ENCODE measurements around the gene TMEM43.

The TMEM43 gene

DNA sequence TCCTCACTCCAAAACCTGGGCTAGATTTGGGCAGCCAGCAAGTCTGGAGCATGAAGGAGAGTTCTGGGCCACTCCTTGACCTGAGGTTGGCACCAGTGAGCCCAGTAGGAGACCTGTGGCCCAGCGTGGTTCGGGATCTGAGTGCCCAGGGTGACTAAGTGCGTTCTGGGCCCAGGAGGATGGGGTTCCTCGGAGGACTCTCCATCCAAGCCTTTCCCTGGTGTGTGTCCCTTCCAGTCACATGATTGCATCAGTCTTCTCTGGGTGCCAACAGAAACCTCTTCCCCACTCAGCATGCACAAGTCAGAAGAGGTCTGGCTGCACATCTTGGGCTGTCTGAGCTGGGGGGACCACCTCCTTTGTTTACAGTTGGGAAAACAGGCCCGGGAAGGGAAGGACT is 14.9 kb downstream of the TMEM43 start:
- H4K91ac ChIP-seq (ENCODE audit: low read length): no peak overlapping the region
- H3K4me3 ChIP-seq (ENCODE audit: insufficient read depth in 1 of 2, low read depth in 1 of 2, low read length in 2 of 2): no peak overlapping the region
- peaks cover 12% of the 10 kb centered on the region for H3K4me1 ChIP-seq (ENCODE audit: control insufficient read depth, insufficient read depth, low read depth, low read length)
- H3K9me3 ChIP-seq (ENCODE audit: control insufficient read depth, low read length): no peaks in the 10 kb centered on the region
- H3K9ac ChIP-seq (ENCODE audit: low read length): no peak overlapping the region
- H3K18ac ChIP-seq (ENCODE audit: low read depth in 1 of 2, low read length in 2 of 2): no peak overlapping the region
- no peak overlapping the region for H2BK120ac ChIP-seq (ENCODE audit: low read depth, low read length)
- no peak overlapping the region for H2AK5ac ChIP-seq (ENCODE audit: low read length, severe bottlenecking)
- no peak overlapping the region for H2BK15ac ChIP-seq (ENCODE audit: low read depth, poor library complexity, severe bottlenecking)
- no peak overlapping the region for H3K14ac ChIP-seq (ENCODE audit: low read length in 2 of 2)
- H3K36me3 ChIP-seq (ENCODE audit: control insufficient read depth in 1 of 2, insufficient read depth in 2 of 2, low read depth in 1 of 2, low read length in 2 of 2): peaks cover 67 to 78% of the 10 kb centered on the region in 2 experiments
- no peak overlapping the region for H3K4ac ChIP-seq (ENCODE audit: low read depth in 1 of 2, low read length in 2 of 2)
- H3K79me1 ChIP-seq (replicated peaks; ENCODE audit: low read length, poor library complexity, severe bottlenecking): peaks cover 21% of the 10 kb centered on the region
- DNase-seq: no peak
- H3K23ac ChIP-seq (ENCODE audit: low read length in 2 of 2): no peak overlapping the region
- H2AFZ ChIP-seq (ENCODE audit: low read depth, low read length): no peak overlapping the region
- H3K27ac ChIP-seq (ENCODE audit: low read length, poor library complexity, severe bottlenecking): no peak overlapping the region
- no peak overlapping the region for H3K4me2 ChIP-seq (ENCODE audit: low read length, poor library complexity, severe bottlenecking)
- no peaks in the 10 kb centered on the region for H3K27me3 ChIP-seq (ENCODE audit: control insufficient read depth in 1 of 2, insufficient read depth in 1 of 2, low read length in 2 of 2)
- 86% methylated on average over 5 of the region's 5 CpGs for WGBS
- H2BK12ac ChIP-seq (ENCODE audit: low read length in 2 of 2): no peak overlapping the region
- no peak overlapping the region for H2BK5ac ChIP-seq (ENCODE audit: low read depth, low read length, poor library complexity, severe bottlenecking)
- no peak overlapping the region for H4K8ac ChIP-seq (ENCODE audit: low read length)

DNA sequence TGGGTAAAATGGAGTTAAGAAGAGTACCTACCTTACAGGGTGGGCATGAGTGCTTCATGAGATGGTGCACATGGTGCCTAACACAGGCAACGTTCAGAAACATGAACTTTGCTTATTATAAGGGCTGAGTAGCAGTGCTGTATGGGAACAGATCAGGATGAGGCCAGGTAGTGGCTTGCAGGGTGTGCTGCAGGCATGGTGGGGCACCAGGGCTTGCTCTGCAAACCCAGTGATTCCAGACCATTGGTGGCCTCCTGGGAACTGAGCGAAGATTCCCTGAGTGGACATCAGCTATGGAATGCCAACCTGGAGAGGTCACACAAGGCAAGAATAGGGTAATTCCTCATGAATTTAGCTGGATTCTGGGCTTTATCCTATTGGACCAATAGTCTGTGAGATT is 15.8 kb downstream of the TMEM43 start:
- no peak overlapping the region for H3K9ac ChIP-seq (ENCODE audit: low read length)
- H4K8ac ChIP-seq (ENCODE audit: low read length): no peak overlapping the region
- H3K79me1 ChIP-seq (replicated peaks; ENCODE audit: low read length, poor library complexity, severe bottlenecking): peaks cover 17% of the 10 kb centered on the region
- 95% methylated on average over 2 of the region's 2 CpGs for WGBS
- no peak overlapping the region for H2BK15ac ChIP-seq (ENCODE audit: low read depth, poor library complexity, severe bottlenecking)
- no peak overlapping the region for H2BK120ac ChIP-seq (ENCODE audit: low read depth, low read length)
- no peak overlapping the region for H2AK5ac ChIP-seq (ENCODE audit: low read length, severe bottlenecking)
- no peak overlapping the region for H3K4ac ChIP-seq (ENCODE audit: low read depth in 1 of 2, low read length in 2 of 2)
- H3K27ac ChIP-seq (ENCODE audit: low read length, poor library complexity, severe bottlenecking): no peak overlapping the region
- no peaks in the 10 kb centered on the region for H3K27me3 ChIP-seq (ENCODE audit: control insufficient read depth in 1 of 2, insufficient read depth in 1 of 2, low read length in 2 of 2)
- no peak for DNase-seq
- H3K14ac ChIP-seq (ENCODE audit: low read length in 2 of 2): no peak overlapping the region
- no peak overlapping the region for H2AFZ ChIP-seq (ENCODE audit: low read depth, low read length)
- H3K36me3 ChIP-seq (ENCODE audit: control insufficient read depth in 1 of 2, insufficient read depth in 2 of 2, low read depth in 1 of 2, low read length in 2 of 2): peaks cover 63 to 75% of the 10 kb centered on the region in 2 experiments
- no peak overlapping the region for H4K91ac ChIP-seq (ENCODE audit: low read length)
- H2BK12ac ChIP-seq (ENCODE audit: low read length in 2 of 2): no peak overlapping the region
- H3K9me3 ChIP-seq (ENCODE audit: control insufficient read depth, low read length): no peaks in the 10 kb centered on the region
- H3K23ac ChIP-seq (ENCODE audit: low read length in 2 of 2): no peak overlapping the region
- no peak overlapping the region for H3K4me3 ChIP-seq (ENCODE audit: insufficient read depth in 1 of 2, low read depth in 1 of 2, low read length in 2 of 2)
- peaks cover 18% of the 10 kb centered on the region for H3K4me1 ChIP-seq (ENCODE audit: control insufficient read depth, insufficient read depth, low read depth, low read length)
- no peak overlapping the region for H3K4me2 ChIP-seq (ENCODE audit: low read length, poor library complexity, severe bottlenecking)
- H2BK5ac ChIP-seq (ENCODE audit: low read depth, low read length, poor library complexity, severe bottlenecking): no peak overlapping the region
- H3K18ac ChIP-seq (ENCODE audit: low read depth in 1 of 2, low read length in 2 of 2): no peak overlapping the region

DNA sequence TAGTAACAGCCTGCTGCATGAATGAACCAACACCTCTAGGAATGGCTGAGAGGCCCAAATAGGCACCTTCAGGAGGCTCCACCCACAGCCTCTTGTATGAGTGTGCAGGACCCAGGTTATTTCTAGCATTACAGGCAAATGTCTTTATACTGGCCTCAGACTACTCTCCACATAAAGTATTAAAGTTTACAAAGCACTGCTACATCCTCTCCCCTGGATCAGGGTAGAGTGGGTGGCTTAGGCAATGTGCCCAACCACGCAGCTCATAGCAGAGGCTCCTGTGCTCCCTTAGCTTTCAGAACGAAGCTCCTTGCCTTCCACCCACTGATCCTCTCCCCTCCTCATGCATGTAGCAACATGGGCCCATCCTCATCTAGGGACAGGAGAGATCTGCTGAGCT is 16.3 kb downstream of the TMEM43 start:
- WGBS: 92% methylated on average over 2 of the region's 2 CpGs
- Histone ChIP-seq H3K27ac (ENCODE audit: low read length, poor library complexity, severe bottlenecking) (no peak overlapping the region), H4K91ac (ENCODE audit: low read length) (no peak overlapping the region), H3K4me3 (ENCODE audit: insufficient read depth in 1 of 2, low read depth in 1 of 2, low read length in 2 of 2) (no peak overlapping the region), H2BK12ac (ENCODE audit: low read length in 2 of 2) (no peak overlapping the region), H3K4me2 (ENCODE audit: low read length, poor library complexity, severe bottlenecking) (no peak overlapping the region), H2BK120ac (ENCODE audit: low read depth, low read length) (no peak overlapping the region), H3K27me3 (ENCODE audit: control insufficient read depth in 1 of 2, insufficient read depth in 1 of 2, low read length in 2 of 2) (no peaks in the 10 kb centered on the region), H2AK5ac (ENCODE audit: low read length, severe bottlenecking) (no peak overlapping the region), H3K9me3 (ENCODE audit: control insufficient read depth, low read length) (no peaks in the 10 kb centered on the region), H3K18ac (ENCODE audit: low read depth in 1 of 2, low read length in 2 of 2) (no peak overlapping the region), H2AFZ (ENCODE audit: low read depth, low read length) (no peak overlapping the region), H3K14ac (ENCODE audit: low read length in 2 of 2) (no peak overlapping the region), H2BK15ac (ENCODE audit: low read depth, poor library complexity, severe bottlenecking) (no peak overlapping the region), H3K9ac (ENCODE audit: low read length) (no peak overlapping the region), H3K4me1 (ENCODE audit: control insufficient read depth, insufficient read depth, low read depth, low read length) (peaks cover 23% of the 10 kb centered on the region), H4K8ac (ENCODE audit: low read length) (no peak overlapping the region), H3K36me3 (ENCODE audit: control insufficient read depth in 1 of 2, insufficient read depth in 2 of 2, low read depth in 1 of 2, low read length in 2 of 2) (peaks cover 65 to 75% of the 10 kb centered on the region in 2 experiments), H3K4ac (ENCODE audit: low read depth in 1 of 2, low read length in 2 of 2) (no peak overlapping the region), H2BK5ac (ENCODE audit: low read depth, low read length, poor library complexity, severe bottlenecking) (no peak overlapping the region), H3K79me1 (replicated peaks; ENCODE audit: low read length, poor library complexity, severe bottlenecking) (peaks cover 17% of the 10 kb centered on the region), H3K23ac (ENCODE audit: low read length in 2 of 2) (no peak overlapping the region)
- DNase-seq: no peak

DNA sequence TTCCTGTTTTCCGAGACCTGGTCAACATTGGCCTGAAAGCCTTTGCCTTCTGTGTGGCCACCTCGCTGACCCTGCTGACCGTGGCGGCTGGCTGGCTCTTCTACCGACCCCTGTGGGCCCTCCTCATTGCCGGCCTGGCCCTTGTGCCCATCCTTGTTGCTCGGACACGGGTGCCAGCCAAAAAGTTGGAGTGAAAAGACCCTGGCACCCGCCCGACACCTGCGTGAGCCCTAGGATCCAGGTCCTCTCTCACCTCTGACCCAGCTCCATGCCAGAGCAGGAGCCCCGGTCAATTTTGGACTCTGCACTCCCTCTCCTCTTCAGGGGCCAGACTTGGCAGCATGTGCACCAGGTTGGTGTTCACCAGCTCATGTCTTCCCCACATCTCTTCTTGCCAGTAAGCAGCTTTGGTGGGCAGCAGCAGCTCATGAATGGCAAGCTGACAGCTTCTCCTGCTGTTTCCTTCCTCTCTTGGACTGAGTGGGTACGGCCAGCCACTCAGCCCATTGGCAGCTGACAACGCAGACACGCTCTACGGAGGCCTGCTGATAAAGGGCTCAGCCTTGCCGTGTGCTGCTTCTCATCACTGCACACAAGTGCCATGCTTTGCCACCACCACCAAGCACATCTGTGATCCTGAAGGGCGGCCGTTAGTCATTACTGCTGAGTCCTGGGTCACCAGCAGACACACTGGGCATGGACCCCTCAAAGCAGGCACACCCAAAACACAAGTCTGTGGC is 16.9 kb downstream of the TMEM43 start:
- Histone ChIP-seq H3K18ac (ENCODE audit: low read depth in 1 of 2, low read length in 2 of 2) (no peak overlapping the region), H3K27me3 (ENCODE audit: control insufficient read depth in 1 of 2, insufficient read depth in 1 of 2, low read length in 2 of 2) (no peaks in the 10 kb centered on the region), H3K79me1 (replicated peaks; ENCODE audit: low read length, poor library complexity, severe bottlenecking) (peaks cover 18% of the 10 kb centered on the region), H3K36me3 (ENCODE audit: control insufficient read depth in 1 of 2, insufficient read depth in 2 of 2, low read depth in 1 of 2, low read length in 2 of 2) (peaks cover 65 to 75% of the 10 kb centered on the region in 2 experiments), H2BK5ac (ENCODE audit: low read depth, low read length, poor library complexity, severe bottlenecking) (no peak overlapping the region), H3K23ac (ENCODE audit: low read length in 2 of 2) (no peak overlapping the region), H3K9me3 (ENCODE audit: control insufficient read depth, low read length) (no peaks in the 10 kb centered on the region), H2AFZ (ENCODE audit: low read depth, low read length) (no peak overlapping the region), H3K4me1 (ENCODE audit: control insufficient read depth, insufficient read depth, low read depth, low read length) (peaks cover 23% of the 10 kb centered on the region), H2AK5ac (ENCODE audit: low read length, severe bottlenecking) (no peak overlapping the region), H3K27ac (ENCODE audit: low read length, poor library complexity, severe bottlenecking) (no peak overlapping the region), H3K4ac (ENCODE audit: low read depth in 1 of 2, low read length in 2 of 2) (no peak overlapping the region), H4K8ac (ENCODE audit: low read length) (peak overlapping the region; percentile 10), H3K4me2 (ENCODE audit: low read length, poor library complexity, severe bottlenecking) (no peak overlapping the region), H2BK15ac (ENCODE audit: low read depth, poor library complexity, severe bottlenecking) (no peak overlapping the region), H3K4me3 (ENCODE audit: insufficient read depth in 1 of 2, low read depth in 1 of 2, low read length in 2 of 2) (no peak overlapping the region), H2BK120ac (ENCODE audit: low read depth, low read length) (no peak overlapping the region), H3K14ac (ENCODE audit: low read length in 2 of 2) (peak overlapping the region in 1 of 2 experiments; percentile 4), H3K9ac (ENCODE audit: low read length) (peak overlapping the region; percentile 95), H4K91ac (ENCODE audit: low read length) (no peak overlapping the region), H2BK12ac (ENCODE audit: low read length in 2 of 2) (peak overlapping the region; percentile 29 to 85)
- 97% methylated on average over 19 of the region's 19 CpGs for WGBS
- DNase-seq: no peak
